ENCODE measurements around the gene MTHFSD. TPM values are rescaled to one million over a fixed set of nuclear protein-coding genes. Genes with fewer than 3 reads are reported as not detected.

MTHFSD gene
- total and polyA plus RNA-seq, 10 donors: 9.1 to 32.1 (median 18.0) TPM

DNA sequence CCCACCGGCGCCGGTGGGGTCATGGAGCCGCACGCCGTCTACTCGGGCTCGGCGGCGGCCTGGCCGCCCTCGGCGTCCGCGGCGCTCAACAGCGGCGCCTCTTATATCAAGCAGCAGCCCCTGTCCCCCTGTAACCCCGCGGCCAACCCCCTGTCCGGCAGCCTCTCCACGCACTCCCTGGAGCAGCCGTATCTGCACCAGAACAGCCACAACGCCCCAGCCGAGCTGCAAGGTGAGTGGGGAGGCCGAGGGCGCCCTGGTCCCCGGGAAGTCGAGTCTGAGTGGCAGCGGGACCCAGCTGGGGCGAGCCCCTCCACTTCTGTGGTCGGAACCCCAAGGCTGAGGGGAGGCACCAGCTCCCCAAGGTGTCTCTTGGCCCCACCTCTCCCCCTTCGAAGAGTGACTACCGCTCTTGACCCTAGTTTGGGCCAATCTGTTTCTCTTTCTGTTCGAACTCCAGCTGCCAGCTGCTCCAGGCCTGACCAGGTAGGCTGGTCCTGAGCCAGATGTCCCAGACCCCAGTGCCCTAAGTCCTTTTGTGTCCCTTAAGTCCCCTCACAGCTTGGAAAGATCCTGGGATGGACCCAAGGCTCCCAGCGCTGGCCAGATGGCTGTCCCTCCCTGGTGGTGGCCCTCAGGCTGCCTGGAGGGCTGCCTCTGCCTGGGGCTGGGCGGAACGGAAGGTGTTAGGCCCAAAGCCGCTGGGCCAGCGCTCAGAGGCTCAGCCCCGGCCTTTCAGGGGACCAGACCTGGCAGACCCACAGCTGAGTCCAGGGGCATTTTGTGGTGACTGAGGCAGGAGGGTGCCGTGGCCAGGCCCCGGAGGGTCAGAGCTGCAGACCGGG lies 43.5 kb downstream of the MTHFSD start:
- peak overlapping the region in 7 of 8 donors; percentile 42 to 85 (median 64) for H3K4me3 ChIP-seq
- no peak for DNase-seq
- H3K27me3 ChIP-seq (replicated peaks in 1 of 7): peaks cover 10 to 100% (median 93%) of the 10 kb centered on the region in 7 donors
- H3K4me1 ChIP-seq: peaks cover 17 to 66% (median 44%) of the 10 kb centered on the region in 6 donors
- H3K9me3 ChIP-seq: no peaks in the 10 kb centered on the region
- WGBS, 5 donors: 25 to 55% (median 32%) methylated on average over 6 to 44 of the region's 44 CpGs
- TF ChIP-seq POLR2A (IDR thresholded peaks at IDR 0.05) (no peak), POLR2AphosphoS5 (IDR thresholded peaks at IDR 0.05) (no peak)
- TF ChIP-seq, protein P1, sequence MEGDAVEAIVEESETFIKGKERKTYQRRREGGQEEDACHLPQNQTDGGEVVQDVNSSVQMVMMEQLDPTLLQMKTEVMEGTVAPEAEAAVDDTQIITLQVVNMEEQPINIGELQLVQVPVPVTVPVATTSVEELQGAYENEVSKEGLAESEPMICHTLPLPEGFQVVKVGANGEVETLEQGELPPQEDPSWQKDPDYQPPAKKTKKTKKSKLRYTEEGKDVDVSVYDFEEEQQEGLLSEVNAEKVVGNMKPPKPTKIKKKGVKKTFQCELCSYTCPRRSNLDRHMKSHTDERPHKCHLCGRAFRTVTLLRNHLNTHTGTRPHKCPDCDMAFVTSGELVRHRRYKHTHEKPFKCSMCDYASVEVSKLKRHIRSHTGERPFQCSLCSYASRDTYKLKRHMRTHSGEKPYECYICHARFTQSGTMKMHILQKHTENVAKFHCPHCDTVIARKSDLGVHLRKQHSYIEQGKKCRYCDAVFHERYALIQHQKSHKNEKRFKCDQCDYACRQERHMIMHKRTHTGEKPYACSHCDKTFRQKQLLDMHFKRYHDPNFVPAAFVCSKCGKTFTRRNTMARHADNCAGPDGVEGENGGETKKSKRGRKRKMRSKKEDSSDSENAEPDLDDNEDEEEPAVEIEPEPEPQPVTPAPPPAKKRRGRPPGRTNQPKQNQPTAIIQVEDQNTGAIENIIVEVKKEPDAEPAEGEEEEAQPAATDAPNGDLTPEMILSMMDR (IDR thresholded peaks at IDR 0.05 in 8 of 11, conservative IDR thresholded peaks at IDR 0.05 in 3 of 11): no peak
- intact Hi-C loops (cut with DNase I; ENCODE audit: low total_unique reads): no loop called here
- no peak overlapping the region for H3K27ac ChIP-seq
- no peaks in the 10 kb centered on the region for H3K36me3 ChIP-seq

DNA sequence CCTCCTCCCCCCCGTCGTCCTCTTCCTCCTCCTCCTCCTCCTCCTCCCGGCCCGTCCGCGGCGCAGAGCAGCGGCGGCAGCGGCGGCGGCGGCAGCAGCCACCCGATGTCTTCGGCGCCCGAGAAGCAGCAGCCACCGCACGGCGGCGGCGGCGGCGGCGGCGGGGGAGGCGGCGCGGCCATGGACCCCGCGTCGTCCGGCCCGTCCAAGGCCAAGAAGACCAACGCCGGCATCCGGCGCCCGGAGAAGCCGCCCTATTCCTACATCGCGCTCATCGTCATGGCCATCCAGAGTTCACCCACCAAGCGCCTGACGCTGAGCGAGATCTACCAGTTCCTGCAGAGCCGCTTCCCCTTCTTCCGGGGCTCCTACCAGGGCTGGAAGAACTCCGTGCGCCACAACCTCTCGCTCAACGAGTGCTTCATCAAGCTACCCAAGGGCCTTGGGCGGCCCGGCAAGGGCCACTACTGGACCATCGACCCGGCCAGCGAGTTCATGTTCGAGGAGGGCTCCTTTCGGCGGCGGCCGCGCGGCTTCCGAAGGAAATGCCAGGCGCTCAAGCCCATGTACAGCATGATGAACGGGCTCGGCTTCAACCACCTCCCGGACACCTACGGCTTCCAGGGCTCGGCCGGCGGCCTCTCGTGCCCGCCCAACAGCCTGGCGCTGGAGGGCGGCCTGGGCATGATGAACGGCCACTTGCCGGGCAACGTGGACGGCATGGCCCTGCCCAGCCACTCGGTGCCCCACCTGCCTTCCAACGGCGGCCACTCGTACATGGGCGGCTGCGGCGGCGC lies 44.4 kb downstream of the MTHFSD start, which contains the start of gene FOXF1:
Gene FOXF1 (plus strand): TSS at position 63 of the 797 bp plus-strand sequence. CDS start 43 bp downstream, at position 106.
- peaks cover 14 to 100% (median 93%) of the 10 kb centered on the region in 7 donors for H3K27me3 ChIP-seq (replicated peaks in 1 of 7)
- peak within 1 kb of the TSS in 7 of 8 donors; percentile 9 to 70 (median 51) for H3K27ac ChIP-seq
- no peaks in the 10 kb centered on the region for H3K9me3 ChIP-seq
- peaks cover 17 to 65% (median 48%) of the 10 kb centered on the region in 6 donors for H3K4me1 ChIP-seq
- intact Hi-C loops (cut with DNase I; ENCODE audit: low total_unique reads): no loop called here
- no peaks in the 10 kb centered on the region for H3K36me3 ChIP-seq
- no peak for DNase-seq
- 2 to 4% (median 3%) methylated on average over 32 to 89 of the region's 89 CpGs for WGBS, 5 donors
- peak within 1 kb of the TSS; percentile 42 to 85 (median 62) for H3K4me3 ChIP-seq
- TF ChIP-seq POLR2A (IDR thresholded peaks at IDR 0.05) (no peak), POLR2AphosphoS5 (IDR thresholded peaks at IDR 0.05) (no peak)
- TF ChIP-seq, protein P1 (IDR thresholded peaks at IDR 0.05 in 8 of 11, conservative IDR thresholded peaks at IDR 0.05 in 3 of 11): no peak

DNA sequence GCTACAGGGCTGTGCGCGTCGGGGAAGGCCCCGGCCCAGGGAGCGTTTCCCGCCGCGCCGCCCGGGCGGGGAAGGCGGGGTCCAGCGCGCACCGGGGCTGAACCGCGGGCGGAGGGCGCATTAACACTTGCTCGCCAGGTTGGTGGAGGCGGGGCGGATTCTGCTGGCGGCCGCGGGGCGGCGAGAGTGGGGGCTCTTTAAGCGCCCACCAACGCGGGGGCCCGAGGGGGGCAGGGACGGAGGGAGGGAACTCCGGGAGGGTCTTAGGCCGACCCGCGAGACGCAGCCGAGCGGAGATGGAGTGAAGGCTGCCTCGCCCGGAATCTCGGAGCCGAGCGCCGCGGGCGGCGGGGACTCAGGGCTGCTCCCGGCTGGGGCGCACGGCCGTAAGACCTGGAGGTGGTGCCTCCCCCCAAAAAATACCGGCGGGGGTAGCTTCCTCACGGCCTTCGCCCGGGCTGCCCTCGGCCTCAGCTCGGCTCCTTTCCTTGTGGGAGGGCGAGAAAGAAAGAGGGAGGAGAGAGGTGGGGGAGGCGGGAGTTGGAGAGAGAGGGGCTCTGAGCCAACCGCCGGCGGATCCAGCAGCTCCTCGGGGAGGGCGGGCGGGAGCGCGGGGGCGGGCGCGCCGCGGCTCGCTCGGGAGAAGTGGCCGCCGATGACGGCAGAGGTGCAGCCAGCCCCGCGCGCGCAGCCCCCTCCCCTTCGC lies 45.1 kb downstream of the MTHFSD start:
- Histone ChIP-seq H3K4me1 (peaks cover 17 to 69% (median 53%) of the 10 kb centered on the region in 6 donors), H3K27ac (peak overlapping the region in 7 of 8 donors; percentile 9 to 70 (median 51)), H3K27me3 (replicated peaks in 1 of 7) (peaks cover 14 to 100% (median 93%) of the 10 kb centered on the region in 7 donors), H3K36me3 (no peaks in the 10 kb centered on the region), H3K4me3 (peak overlapping the region; percentile 42 to 85 (median 62)), H3K9me3 (no peaks in the 10 kb centered on the region)
- no peak for DNase-seq
- TF ChIP-seq POLR2AphosphoS5 (IDR thresholded peaks at IDR 0.05) (no peak), POLR2A (IDR thresholded peaks at IDR 0.05) (no peak)
- TF ChIP-seq, protein P1 (IDR thresholded peaks at IDR 0.05 in 8 of 11, conservative IDR thresholded peaks at IDR 0.05 in 3 of 11): no peak
- WGBS, 5 donors: 1 to 2% (median 1%) methylated on average over 13 to 84 of the region's 84 CpGs
- intact Hi-C loops (cut with DNase I; ENCODE audit: low total_unique reads): no loop called here

All from spleen (tissue), 11 donors.